GM12872 (cell line): Measurements from ENCODE around the gene DIS3.

ENCODE experiments used
- CTCF ChIP-seq: IDR thresholded peaks from 3 replicates; pipeline ENCODE4 v1.5.1; 2011; ENCODE audit warnings: low read depth, mild to moderate bottlenecking, low read length, moderate library complexity; ENCODE audit not compliant: insufficient read depth

Gene DIS3

GRCh38 chr13:72763411-72763810 lies 18.3 kb downstream of the DIS3 start:
- TF ChIP-seq CTCF: no peak

GRCh38 chr13:72760189-72760588 lies 21.5 kb downstream of the DIS3 start:
- TF ChIP-seq CTCF: no peak

GRCh38 chr13:72757792-72758535 lies 23.7 kb downstream of the DIS3 start:
- TF ChIP-seq CTCF: no peak

- TF ChIP-seq CTCF: no peak
These were observed 27.6 kb downstream of the DIS3 start for GRCh38 chr13:72754111-72754510.

- TF ChIP-seq CTCF: no peak
These were observed 30.5 kb downstream of the DIS3 start for GRCh38 chr13:72751220-72751619.

GRCh38 chr13:72745260-72745659 lies 36.4 kb downstream of the DIS3 start:
- no peak for TF ChIP-seq CTCF

GRCh38 chr13:72740015-72740414 lies 41.7 kb downstream of the DIS3 start:
- TF ChIP-seq CTCF: no peak
